H9 (cell line): ENCODE data around the gene CSF2. TPM values are rescaled to one million over a fixed set of nuclear protein-coding genes. Genes with fewer than 3 reads are reported as not detected.

ENCODE experiments used
- DNase-seq: peaks from one replicate; pipeline ENCODE4 v3.0.0-alpha.2; 2017
- H2AFZ ChIP-seq: one replicate; pipeline ENCODE4 v1.6.1; 2013; ENCODE audit warnings: mild to moderate bottlenecking, low read length, control low read depth, moderate library complexity
- H2AK5ac ChIP-seq: 2 replicates; pipeline ENCODE4 v1.6.1; 2013; ENCODE audit warnings: low read length, control low read depth, mixed read lengths; ENCODE audit not compliant: insufficient read length
- H2BK120ac ChIP-seq: one replicate; pipeline ENCODE4 v1.6.1; 2013; ENCODE audit warnings: low read depth, mild to moderate bottlenecking, low read length, control low read depth, inconsistent platforms; ENCODE audit not compliant: poor library complexity, severe bottlenecking
- H2BK12ac ChIP-seq: 2 replicates; pipeline ENCODE4 v1.6.1; 2013; ENCODE audit warnings: low read length, control low read depth, mixed read lengths, low read depth; ENCODE audit not compliant: insufficient read length
- H2BK15ac ChIP-seq: 2 replicates; pipeline ENCODE4 v1.6.1; 2013; ENCODE audit warnings: low read depth, low read length, control low read depth
- H2BK20ac ChIP-seq: one replicate; pipeline ENCODE4 v1.6.1; 2013; ENCODE audit warnings: low read depth, mild to moderate bottlenecking, low read length, control low read depth, inconsistent platforms; ENCODE audit not compliant: poor library complexity, severe bottlenecking
- H2BK5ac ChIP-seq: 2 replicates; pipeline ENCODE4 v1.6.1; 2013; ENCODE audit warnings: low read length, control low read depth, mixed read lengths; ENCODE audit not compliant: insufficient read length
- H3K14ac ChIP-seq: 2 replicates; pipeline ENCODE4 v1.6.1; 2013; ENCODE audit warnings: low read length, control low read depth; ENCODE audit not compliant: insufficient read depth
- H3K18ac ChIP-seq: 2 replicates; pipeline ENCODE4 v1.6.1; 2013; ENCODE audit warnings: low read depth, mild to moderate bottlenecking, mixed read lengths, low read length, control low read depth; ENCODE audit not compliant: insufficient read length
- H3K23ac ChIP-seq: 2 replicates; pipeline ENCODE4 v1.6.1; 2013; ENCODE audit warnings: low read length, control low read depth, mixed read lengths, low read depth; ENCODE audit not compliant: insufficient read length
- H3K23me2 ChIP-seq: 2 replicates; pipeline ENCODE4 v1.6.1; 2013; ENCODE audit warnings: low read depth, mild to moderate bottlenecking, mixed read lengths, low read length, control low read depth; ENCODE audit not compliant: insufficient read length, poor library complexity, severe bottlenecking
- H3K27ac ChIP-seq: 2 replicates; pipeline ENCODE4 v1.5.1; 2013; ENCODE audit warnings: low read length, control low read depth, mixed read lengths, low read depth; ENCODE audit not compliant: insufficient read length
- H3K27me3 ChIP-seq: 2 replicates; pipeline ENCODE4 v1.6.1; 2013; ENCODE audit warnings: low read length, control low read depth, inconsistent platforms; ENCODE audit not compliant: insufficient read depth
- H3K4ac ChIP-seq: 2 replicates; pipeline ENCODE4 v1.6.1; 2013; ENCODE audit warnings: low read depth, mild to moderate bottlenecking, control low read depth, inconsistent platforms, low read length, moderate library complexity
- H3K4me1 ChIP-seq: 2 replicates; pipeline ENCODE4 v1.6.1; 2013; ENCODE audit warnings: low read length, control low read depth, inconsistent platforms; ENCODE audit not compliant: insufficient read depth
- H3K4me2 ChIP-seq: 2 replicates; pipeline ENCODE4 v1.6.1; 2013; ENCODE audit warnings: low read length, control low read depth, mixed read lengths; ENCODE audit not compliant: insufficient read length, insufficient read depth
- H3K56ac ChIP-seq: 2 replicates; pipeline ENCODE4 v1.6.1; 2013; ENCODE audit warnings: low read depth, mild to moderate bottlenecking, mixed read lengths, low read length, control low read depth; ENCODE audit not compliant: insufficient read length
- H3K79me1 ChIP-seq: 2 replicates; pipeline ENCODE4 v1.6.1; 2013; ENCODE audit warnings: low read depth, mild to moderate bottlenecking, moderate library complexity, low read length, control low read depth, inconsistent platforms; ENCODE audit not compliant: insufficient read depth, poor library complexity, severe bottlenecking
- H3K79me2 ChIP-seq: 2 replicates; pipeline ENCODE4 v1.6.1; 2013; ENCODE audit warnings: low read length, control low read depth, inconsistent platforms; ENCODE audit not compliant: insufficient read depth
- H3K9ac ChIP-seq: 2 replicates; pipeline ENCODE4 v1.6.1; 2013; ENCODE audit warnings: low read length, control low read depth, mixed read lengths; ENCODE audit not compliant: insufficient read length; ENCODE audit errors: extremely low read depth
- H3K9me3 ChIP-seq: one replicate; pipeline ENCODE4 v1.6.1; 2013; ENCODE audit warnings: low read depth, low read length, inconsistent platforms; ENCODE audit not compliant: control insufficient read depth
- H3T11ph ChIP-seq: one replicate; pipeline ENCODE4 v1.6.1; 2013; ENCODE audit warnings: mild to moderate bottlenecking, low read length, control low read depth, inconsistent platforms
- H4K20me1 ChIP-seq: one replicate; pipeline ENCODE4 v1.6.1; 2013; ENCODE audit not compliant: control insufficient read depth, insufficient read length, insufficient read depth
- H4K5ac ChIP-seq: 2 replicates; pipeline ENCODE4 v1.6.1; 2013; ENCODE audit warnings: low read depth, mild to moderate bottlenecking, mixed read lengths, low read length, control low read depth; ENCODE audit not compliant: insufficient read length
- H4K8ac ChIP-seq: replicated peaks from 2 replicates; pipeline ENCODE4 v1.6.1; 2013; ENCODE audit warnings: low read length, control low read depth, mixed read lengths, low read depth; ENCODE audit not compliant: insufficient read length
- H4K91ac ChIP-seq: 2 replicates; pipeline ENCODE4 v1.6.1; 2013; ENCODE audit warnings: low read depth, mild to moderate bottlenecking, moderate library complexity, mixed read lengths, low read length, control low read depth; ENCODE audit not compliant: insufficient read length
- H3K27ac Mint-ChIP-seq, 3 experiments: 2 replicates in 2 of 3; 3 replicates in 1 of 3; pipeline ENCODE4 v1.8.0; 2020 to 2021; ENCODE audit warnings: mixed read lengths in 3 of 3, mild to moderate bottlenecking in 1 of 3, moderate library complexity in 1 of 3
- H3K27me3 Mint-ChIP-seq: 2 replicates; pipeline ENCODE4 v1.8.0; 2021; ENCODE audit warnings: low read depth, mild to moderate bottlenecking, moderate library complexity, mixed read lengths
- H3K36me3 Mint-ChIP-seq, 3 experiments: 2 replicates in 2 of 3; 3 replicates in 1 of 3; pipeline ENCODE4 v1.8.0; 2020 to 2021; ENCODE audit warnings: low read depth in 3 of 3, mixed read lengths in 3 of 3; ENCODE audit not compliant: insufficient read depth in 1 of 3
- H3K4me1 Mint-ChIP-seq, 2 experiments: 2 replicates each; pipeline ENCODE4 v1.8.0; 2020; ENCODE audit warnings: mixed read lengths in 2 of 2
- H3K4me3 Mint-ChIP-seq, 2 experiments: 2 replicates in 1 of 2; 3 replicates in 1 of 2; pipeline ENCODE4 v1.8.0; 2020 to 2021; ENCODE audit warnings: mild to moderate bottlenecking in 2 of 2, mixed read lengths in 2 of 2, moderate library complexity in 1 of 2
- H3K9me3 Mint-ChIP-seq, 2 experiments: 2 replicates in 1 of 2; 3 replicates in 1 of 2; pipeline ENCODE4 v1.8.0; 2020; ENCODE audit warnings: mild to moderate bottlenecking in 2 of 2, mixed read lengths in 2 of 2, moderate library complexity in 1 of 2
- total RNA-seq: library from RNA; stranded (reverse); gene quantifications from 2 replicates; pipeline ENCODE4 v1.2.1, GENCODE V29; 2021
- TF ChIP-seq, protein P1 (sequence below): fragments of 200-600 bp; sonication (generic); conservative IDR thresholded peaks from 3 replicates; pipeline ENCODE4 v1.8.0; 2021; ENCODE audit warnings: antibody characterized with exemption, mild to moderate bottlenecking

The CSF2 gene
- total RNA-seq, 1 experiment from 2014 or later: not detected

DNA sequence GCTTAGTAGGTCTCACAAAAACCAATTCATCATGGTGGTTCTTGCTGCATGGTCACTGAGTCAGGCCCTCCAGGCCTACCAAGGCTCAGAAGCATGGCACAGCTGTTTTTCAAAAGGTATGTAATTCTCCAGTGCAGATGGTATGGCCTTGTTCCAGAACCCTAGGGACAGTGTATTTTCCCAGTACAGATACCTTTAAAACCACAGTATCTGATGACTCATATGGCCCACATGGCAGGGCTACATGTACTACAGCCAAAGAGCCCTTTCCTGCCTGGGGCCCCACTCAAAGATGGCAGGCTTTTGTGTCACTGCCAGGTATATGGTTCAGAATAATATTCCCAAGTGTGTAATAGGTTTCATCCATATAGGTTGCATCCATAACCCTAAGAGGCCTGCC is 16.5 kb downstream of the CSF2 start:
- no peak overlapping the region for H3K4me3 Mint-ChIP-seq

More for the DNA sequence above, 16.5 kb downstream of the CSF2 start:
- Histone ChIP-seq H3K9me3 (no peaks in the 10 kb centered on the region), H3K18ac (no peak overlapping the region), H3K23me2 (no peaks in the 10 kb centered on the region), H4K91ac (no peak overlapping the region), H2BK12ac (no peak overlapping the region), H4K5ac (no peak overlapping the region), H3T11ph (no peak overlapping the region), H3K79me2 (no peaks in the 10 kb centered on the region), H4K8ac (no peak overlapping the region), H2AK5ac (no peak overlapping the region), H2BK5ac (no peak overlapping the region), H3K27me3 (no peaks in the 10 kb centered on the region), H3K79me1 (no peaks in the 10 kb centered on the region), H2BK20ac (no peak overlapping the region), H2AFZ (no peak overlapping the region), H3K4me2 (no peak overlapping the region), H3K56ac (no peak overlapping the region), H3K9ac (no peak overlapping the region), H4K20me1 (no peaks in the 10 kb centered on the region), H3K23ac (no peak overlapping the region), H2BK120ac (no peak overlapping the region), H3K27ac (no peak overlapping the region), H3K4ac (no peak overlapping the region), H3K14ac (no peak overlapping the region), H3K4me1 (no peaks in the 10 kb centered on the region), H2BK15ac (no peak overlapping the region)
- Mint-ChIP-seq H3K27ac (no peak overlapping the region), H3K36me3 (no peaks in the 10 kb centered on the region), H3K4me1 (no peaks in the 10 kb centered on the region), H3K27me3 (peaks cover 2% of the 10 kb centered on the region), H3K9me3 (no peaks in the 10 kb centered on the region; a peak in 1 of 5 replicates)
- TF ChIP-seq, protein P1, sequence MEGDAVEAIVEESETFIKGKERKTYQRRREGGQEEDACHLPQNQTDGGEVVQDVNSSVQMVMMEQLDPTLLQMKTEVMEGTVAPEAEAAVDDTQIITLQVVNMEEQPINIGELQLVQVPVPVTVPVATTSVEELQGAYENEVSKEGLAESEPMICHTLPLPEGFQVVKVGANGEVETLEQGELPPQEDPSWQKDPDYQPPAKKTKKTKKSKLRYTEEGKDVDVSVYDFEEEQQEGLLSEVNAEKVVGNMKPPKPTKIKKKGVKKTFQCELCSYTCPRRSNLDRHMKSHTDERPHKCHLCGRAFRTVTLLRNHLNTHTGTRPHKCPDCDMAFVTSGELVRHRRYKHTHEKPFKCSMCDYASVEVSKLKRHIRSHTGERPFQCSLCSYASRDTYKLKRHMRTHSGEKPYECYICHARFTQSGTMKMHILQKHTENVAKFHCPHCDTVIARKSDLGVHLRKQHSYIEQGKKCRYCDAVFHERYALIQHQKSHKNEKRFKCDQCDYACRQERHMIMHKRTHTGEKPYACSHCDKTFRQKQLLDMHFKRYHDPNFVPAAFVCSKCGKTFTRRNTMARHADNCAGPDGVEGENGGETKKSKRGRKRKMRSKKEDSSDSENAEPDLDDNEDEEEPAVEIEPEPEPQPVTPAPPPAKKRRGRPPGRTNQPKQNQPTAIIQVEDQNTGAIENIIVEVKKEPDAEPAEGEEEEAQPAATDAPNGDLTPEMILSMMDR: no peak
- DNase-seq: no peak
